Astrocyte of the hippocampus (primary cell): ENCODE results near the gene SSPN.

ENCODE experiments used
- DNase-seq: peaks from one replicate; pipeline ENCODE4 v3.0.0; 2011; ENCODE audit warnings: low read depth, low spot score

The SSPN gene

DNA sequence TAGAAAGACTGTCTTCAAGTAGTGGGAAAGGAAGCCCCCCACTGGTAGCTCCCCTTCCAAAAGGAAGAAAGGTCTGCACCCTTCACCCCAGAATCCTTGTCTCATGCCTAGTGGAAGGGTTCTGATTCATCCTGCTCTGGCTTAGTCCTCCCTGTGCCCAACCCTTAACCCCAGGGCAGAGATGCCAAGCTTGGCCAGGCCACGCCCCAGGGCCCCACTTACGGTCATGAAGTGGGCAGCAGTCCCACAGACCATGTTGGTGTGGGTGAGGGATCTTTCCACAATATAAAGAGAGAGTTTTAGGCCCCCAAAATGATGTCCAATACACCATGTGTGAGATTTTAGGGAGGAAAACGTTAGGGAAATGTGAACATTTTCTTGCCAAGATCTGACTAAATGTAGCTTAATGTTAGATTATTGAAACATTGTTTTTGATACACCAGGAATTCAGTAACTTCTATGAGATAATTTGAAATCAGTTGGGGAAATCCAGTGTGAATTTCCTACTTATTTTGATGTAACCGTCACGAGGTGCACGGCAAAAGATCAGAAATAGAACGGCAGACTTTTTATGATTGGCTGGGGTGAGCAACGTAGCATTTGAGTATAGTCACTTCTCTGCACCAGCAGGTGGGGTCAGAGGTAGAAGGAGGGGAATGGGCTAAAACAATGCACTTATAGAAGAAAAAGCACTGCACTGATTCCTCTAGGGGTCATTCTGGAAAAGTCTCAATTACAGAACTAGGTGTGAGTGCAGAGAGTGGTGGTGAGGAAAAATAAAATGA lies 8.2 kb upstream of the SSPN start:
- no peak for DNase-seq

DNA sequence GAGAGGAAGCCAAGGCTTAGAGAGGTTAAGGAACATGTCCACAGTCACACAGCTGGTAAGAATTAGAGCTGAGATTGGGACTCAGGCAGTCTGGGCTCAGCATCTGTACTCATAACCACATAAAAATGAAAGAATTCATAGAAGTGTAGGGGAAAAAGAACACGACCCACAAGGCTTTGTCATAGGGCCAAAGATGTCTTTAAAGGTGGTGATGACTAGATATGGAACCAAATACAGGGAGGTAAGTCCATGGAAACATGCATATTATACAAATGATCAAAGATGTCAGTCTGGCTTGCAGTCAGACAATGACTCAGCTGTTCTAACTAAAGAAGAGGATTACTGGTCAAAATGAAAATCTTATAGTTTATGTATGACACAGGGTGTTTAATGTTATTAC lies 7.2 kb upstream of the SSPN start:
- DNase-seq: peak; percentile 49

DNA sequence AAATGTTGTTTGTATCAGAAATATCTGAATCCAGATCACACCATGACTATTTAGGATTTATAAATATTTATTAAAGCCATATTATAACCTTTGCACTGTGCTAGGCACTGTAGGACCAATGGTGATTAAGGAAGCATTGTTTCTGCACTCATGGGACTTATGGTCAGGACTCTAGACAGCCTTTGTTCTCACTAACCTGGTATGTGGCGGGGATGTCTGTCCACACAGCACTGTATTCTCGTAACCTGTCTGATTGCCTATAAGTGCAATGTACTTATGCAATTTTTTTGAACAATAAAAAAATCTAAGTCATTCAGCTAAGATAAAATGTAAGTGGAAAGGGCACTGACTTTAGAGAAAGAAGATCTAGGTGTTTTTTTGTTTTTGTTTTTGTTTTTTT lies 6.7 kb upstream of the SSPN start:
- DNase-seq: peak; percentile 29

DNA sequence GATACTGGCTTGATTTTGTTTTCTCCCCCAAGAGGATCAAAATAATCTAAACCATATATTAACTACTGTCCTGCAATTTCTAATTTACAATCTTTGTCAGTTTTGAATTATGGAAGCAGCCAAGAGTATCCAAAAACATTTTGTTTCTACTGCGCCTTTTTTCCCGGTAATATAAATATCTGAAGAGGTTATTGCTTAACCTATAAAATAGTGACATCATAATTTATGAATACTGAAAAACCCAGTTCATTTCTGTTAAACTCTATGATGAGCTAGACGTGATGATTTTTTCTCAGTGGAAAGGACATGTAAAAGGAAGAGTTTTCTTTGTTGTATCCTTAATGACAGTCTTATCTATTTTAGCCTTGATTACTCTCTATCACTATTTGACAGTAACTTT lies 3.2 kb upstream of the SSPN start:
- DNase-seq: no peak

DNA sequence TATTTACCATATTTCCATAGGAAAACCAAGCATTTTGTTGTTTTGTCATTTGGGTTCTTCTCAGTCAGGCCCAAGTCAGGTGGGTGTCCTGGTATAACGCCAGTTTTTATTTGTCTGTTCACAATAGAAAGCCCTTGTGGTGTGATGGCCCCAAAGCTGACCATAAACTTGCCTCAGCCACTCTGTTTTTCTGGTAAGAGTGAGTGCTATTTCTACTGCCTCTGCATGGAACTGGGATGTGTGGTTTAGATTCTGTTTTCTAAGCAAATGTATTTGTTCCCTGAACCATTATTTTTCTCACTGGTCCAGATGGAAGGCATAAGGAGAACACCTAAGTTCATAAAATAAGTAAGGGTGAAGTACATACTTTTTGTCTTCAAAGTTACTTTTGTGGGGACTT lies 1.8 kb upstream of the SSPN start:
- DNase-seq: no peak

DNA sequence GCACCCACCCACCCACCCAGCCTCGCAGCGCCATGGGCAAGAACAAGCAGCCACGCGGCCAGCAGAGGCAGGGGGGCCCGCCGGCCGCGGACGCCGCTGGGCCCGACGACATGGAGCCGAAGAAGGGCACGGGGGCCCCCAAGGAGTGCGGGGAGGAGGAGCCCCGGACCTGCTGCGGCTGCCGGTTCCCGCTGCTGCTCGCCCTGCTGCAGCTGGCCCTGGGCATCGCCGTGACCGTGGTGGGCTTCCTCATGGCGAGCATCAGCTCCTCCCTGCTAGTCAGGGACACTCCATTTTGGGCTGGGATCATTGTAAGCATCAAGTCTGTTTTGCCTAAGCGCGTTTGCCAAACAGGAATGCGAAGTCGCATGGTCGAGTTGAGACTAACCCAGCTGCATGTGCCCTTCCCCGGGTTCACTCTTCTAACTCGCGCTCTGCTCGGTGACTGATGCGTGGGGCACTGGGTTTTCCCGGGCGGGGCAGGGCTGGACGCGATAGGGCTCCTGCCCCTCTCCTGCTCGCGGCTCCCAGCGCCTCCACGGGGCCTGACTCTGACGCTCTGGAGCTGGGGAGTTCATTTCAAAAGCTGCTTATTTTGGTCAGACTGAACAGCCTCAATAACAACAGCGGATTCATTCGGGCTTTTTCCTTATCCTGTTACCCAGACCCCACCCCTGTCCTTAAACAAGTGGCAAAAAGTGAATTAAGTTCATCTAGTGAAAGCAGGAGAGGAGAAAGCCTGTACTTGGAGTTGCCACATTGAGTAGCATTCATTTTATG lies 458 bp downstream of the SSPN start:
- DNase-seq: peak; percentile 80

DNA sequence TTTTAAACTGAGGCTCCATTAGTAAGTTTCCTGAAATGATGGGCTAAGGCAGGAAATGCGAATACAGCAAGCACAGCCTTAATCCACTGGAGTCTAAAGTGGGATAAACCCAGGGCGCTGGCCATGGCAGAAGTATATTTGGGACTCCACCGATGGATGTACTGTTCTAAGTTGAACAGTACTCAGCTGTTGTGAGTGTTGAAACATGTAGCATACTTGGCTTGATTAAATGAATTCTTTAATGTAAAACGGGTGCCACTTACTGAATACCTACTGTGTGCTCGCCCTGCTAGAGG lies 996 bp downstream of the SSPN start:
- no peak for DNase-seq

DNA sequence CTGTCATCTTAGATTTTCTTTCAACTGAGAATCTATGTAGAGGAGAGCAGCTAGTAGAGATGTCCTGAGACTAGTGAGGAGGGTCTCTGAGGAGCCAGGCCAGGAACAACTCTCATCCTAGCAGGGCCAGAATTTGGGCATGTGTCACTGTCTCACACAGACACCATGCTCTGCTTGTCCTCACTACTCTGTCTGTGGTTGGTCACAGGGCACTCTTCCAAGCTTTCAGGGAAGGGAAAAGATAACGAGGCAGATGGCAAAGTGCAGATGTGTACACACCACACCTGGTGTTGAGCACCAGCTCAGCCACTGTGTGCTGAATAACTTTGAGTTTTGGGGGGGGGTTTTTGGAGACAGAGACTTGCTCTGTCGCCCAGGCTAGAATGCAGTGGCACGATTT lies 2.5 kb downstream of the SSPN start:
- DNase-seq: no peak

DNA sequence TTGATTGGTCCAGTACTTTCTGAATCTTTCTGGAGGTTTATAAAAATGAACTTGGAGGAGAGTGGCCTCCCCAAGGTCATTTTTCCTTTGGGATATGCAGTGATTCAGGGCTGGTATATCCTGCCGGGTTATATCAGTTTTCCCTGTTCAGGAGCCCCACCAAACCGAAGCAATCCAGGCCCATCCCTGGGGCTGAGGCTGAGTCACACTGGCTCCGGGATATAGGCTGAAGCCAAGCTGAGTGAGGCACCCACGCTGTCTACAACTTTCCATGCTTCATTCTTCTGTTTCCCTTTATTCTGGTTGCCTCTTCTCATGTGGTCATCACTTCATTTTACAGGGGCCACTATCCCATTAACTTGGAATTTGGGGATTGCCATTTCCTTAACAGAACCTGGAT lies 3.4 kb downstream of the SSPN start:
- peak; percentile 68 for DNase-seq

DNA sequence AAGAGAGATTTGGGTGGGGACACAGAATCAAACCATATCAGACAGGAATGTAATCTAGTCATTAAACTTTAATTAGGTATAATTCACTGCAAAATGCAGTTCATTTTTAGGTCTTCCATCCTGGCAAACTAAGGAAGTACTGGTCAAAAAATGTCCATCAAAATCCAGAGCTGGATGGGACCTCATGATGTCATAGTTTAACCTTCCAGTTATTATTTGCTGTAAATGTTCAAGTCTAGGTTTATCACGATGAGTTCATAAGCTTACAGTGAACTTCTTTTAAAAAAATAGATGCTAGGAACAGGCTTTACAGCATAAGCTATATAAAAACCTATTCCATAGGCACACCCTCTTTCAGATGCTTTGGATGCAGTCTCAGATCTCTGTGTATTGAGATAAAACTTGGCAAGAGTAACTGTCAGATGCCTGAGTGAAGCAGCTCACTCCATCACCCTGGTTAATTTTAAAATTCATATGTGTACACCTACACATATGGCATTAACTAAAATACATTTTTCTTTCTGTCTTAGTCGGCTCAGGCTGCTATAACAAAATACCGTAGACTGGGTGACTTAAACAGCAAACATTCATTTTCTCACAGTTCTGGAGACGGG lies 7.9 kb downstream of the SSPN start:
- DNase-seq: no peak

DNA sequence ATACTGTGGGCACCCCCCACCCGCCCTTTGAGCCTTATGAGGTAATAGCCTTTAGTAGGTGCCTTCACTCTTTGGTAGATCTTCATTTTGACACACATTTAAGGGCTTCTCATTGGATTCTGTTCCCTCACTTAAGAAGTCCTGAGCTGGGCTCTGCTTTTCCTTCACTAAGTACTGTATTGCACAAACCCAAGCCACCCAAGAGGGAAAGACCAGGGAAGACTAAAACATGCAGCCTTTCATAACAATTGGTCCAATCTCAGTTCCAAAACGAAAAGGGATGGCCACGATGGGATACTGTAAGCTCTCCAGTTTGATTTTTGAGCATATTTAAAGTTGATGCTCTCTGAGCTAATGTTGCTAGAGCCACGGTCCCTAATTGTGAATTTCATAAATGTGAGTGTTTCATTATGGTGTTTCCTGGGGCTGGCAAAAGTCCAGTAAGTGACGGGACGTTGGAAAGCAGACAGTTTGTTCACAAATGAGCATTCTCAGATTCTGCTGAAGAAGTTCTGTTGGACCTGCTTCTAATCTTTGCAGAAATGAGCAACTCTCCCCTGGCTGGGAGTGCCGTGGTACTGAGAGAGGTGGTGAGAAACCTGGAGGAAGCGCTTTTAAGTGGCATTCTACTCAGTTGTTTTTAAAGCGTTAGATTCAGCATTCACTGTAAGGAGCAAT lies 9.4 kb downstream of the SSPN start:
- DNase-seq: peak; percentile 29

DNA sequence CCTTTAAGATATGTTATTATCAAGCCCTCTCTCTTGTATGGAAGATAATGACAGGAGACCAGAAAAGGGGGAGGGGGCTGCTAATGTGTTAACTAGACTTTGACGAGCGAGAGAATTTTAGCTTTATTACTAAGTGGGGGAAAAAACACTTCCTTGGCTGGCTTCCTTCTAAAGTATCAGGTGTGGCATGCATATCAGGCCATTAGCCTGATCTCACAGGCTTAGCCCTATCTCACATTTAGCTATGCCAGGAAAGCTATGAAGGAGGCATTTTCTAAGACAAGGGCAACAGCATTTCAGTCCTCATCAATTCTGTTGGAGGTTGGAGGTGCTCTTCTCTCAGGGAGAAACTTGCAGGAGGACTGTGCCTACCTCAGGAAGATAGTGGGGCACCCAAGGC lies 9.9 kb downstream of the SSPN start:
- no peak for DNase-seq

DNA sequence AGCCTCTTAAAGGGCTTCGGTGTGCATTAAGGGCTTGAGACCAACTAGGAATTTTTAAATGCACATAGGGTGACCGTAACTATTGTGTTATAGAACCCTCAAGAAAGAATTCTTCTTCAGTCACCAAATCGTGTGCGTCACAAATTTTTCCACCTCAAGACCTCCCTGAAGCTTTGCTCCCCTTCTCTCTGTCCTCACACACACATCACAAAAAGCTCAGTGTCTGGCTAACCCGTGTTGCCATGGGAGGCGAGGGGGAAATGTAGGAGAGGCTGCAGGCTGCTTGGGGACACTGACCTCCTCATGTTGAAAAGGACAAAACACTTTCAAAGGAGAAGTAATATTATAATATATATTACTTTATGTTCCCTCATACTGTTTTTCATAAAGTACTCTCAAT lies 10.6 kb downstream of the SSPN start:
- DNase-seq: no peak

DNA sequence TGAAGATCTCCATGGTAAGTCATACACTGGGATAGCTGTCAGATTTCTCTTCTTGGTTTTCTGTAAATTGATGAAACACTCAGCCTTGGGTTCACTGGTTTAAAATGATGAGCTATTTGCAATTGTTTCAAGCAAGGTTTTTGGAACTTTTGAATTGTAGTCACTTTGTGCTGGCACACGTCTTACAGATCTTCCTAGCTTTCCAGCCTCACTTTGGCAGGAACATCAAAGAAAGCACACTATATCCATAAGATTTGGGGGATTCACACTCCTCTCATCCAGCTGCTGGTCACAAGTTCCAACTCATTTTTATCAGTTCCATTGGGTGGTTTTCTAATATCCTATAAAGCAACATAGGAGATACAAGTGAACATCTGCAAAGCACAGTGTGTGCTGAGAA lies 16.0 kb downstream of the SSPN start:
- DNase-seq: no peak

DNA sequence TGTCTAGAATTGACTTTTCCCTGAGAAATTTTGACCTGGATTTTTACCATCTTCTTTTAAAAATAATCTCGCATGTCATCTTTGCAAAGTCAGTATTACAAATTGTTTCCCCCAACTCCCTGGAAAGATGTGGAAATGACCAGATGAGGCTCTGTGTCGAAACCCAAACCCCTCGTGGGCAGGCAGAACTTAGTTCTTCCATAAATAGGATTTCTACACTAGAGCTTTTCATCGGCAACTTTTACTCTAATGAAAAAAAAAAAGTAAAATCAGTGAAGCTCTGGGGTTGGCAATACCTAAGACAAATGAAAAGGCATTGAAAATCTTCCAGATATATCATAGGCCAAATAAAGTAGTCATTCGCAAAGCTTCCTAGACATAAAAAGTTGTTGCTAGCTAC lies 17.0 kb downstream of the SSPN start:
- no peak for DNase-seq

DNA sequence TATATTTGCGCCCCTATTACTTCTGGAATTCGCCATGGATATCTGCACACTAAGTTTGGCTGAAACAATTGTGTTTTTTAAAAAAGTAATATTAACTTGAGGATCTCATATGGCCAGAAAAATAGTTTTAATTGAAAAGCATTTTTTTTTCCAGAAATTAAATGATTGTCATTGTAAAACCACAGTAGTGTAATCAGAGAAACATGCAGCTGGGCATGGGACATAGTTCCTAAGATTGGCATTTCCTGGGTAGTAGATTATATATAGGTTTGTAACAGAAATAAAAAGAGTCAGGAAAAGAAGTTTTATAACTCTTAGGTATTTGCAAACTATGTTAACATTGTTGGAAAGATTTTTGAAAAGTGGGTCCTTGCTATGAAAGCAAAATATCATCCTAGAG lies 17.6 kb downstream of the SSPN start:
- no peak for DNase-seq

DNA sequence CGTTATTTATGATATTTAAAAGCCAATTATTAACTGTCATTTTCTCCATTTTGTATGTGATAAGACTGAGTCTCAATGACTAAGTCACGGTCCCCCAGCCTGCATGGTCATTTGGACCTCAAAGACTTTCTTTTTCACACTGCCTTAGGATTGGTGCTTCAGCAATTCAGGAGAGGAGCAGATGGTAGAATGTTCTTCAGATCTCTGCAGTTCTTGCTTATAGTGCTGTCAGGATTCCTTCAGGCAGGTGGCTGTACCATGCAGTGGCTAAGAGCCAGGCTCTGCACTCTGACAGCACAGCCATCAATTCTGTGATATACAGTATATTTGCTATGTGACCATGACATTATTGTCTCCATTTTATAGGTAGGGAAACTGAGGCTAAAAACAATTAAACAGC lies 18.7 kb downstream of the SSPN start:
- no peak for DNase-seq

DNA sequence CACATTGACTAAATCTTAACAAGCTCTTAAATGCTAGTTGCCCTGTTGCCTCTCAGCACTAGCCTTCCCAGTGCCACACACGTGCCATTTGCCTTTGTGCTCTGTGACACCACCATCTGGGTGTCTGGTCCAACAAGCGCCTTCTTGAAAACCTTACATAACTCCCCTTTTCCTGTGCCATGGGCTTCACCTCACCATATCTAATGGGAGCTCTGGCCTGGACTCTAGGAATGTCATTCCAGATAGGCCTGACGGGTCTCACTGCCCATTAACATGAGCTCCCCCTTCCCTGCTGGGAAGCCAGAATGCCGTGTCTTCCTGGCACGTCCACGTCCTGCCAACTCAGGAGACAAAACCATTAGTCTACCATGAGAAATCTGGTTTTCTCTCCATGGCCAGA lies 24.4 kb downstream of the SSPN start:
- no peak for DNase-seq

DNA sequence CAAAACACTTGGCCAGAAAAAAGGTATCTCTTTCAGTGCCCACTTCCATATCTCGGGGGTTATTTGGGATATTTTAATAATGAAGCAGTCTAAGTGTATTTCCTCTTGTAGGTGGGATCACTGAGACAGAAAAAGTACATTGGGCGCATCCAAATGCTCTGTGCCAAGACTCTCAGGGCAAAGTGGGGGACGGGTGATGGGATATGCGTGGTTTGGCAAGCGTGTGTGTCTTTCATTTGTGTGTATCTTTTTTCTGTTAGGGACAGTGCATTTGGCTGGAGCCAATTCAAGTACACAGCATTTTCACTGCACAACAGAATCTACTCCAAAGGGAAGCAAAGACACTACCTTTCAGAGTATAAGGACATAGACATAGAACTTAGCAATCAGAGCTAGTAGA lies 29.3 kb downstream of the SSPN start:
- no peak for DNase-seq

DNA sequence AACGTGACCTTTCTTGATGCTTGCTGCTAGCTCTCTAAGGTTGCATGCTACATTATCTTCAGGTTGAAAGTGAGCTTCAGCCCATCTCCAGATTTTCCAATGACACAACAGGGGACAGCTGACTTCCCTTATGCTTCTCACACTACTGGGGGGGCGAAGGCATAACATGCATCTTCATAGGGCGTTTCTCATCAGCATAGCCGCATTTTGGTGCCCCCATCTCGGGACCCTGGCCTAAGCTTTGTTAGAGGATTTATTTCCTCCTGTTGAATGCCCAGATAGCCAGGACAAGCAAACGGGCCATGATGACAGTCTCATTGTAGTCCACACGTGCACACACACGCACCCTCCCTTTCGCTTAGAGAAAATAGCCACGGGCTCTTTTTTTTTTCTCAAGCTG lies 30.7 kb downstream of the SSPN start:
- DNase-seq: no peak

DNA sequence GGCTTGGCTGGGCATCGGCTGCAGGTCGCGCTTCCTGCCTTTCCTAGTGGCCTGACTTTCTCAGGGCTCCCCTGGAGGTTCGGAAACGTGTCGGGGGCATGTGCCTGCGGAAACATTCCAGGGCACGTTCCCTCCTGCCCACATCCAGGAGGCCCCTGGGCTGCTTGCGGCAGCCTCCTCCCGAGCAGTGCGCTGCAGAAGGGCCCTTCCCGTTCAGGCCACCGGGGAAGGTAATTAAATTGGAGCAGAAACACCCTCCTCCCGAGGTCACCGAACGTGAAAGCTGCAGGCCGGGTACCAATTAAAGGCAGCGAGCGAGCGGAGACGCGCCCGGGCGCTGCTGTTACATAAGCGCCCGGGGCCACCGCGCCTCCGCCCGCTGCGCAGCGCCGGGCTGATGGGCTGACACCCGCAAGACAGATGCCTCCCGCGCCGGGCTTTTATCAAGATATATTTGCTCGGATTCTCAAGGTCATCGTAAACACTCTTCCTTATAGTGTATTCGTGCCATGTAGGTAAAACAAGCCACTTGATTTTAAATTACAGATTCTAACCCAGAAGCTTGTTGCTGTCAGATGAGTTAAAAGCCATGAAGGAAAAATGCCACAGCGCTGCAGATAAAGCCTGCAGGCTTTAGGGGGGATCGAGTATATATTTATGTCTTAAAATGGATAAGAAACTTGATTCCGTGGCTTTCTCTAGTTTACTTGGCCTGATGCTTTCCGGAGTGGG lies 31.4 kb downstream of the SSPN start:
- peak; percentile 80 for DNase-seq

DNA sequence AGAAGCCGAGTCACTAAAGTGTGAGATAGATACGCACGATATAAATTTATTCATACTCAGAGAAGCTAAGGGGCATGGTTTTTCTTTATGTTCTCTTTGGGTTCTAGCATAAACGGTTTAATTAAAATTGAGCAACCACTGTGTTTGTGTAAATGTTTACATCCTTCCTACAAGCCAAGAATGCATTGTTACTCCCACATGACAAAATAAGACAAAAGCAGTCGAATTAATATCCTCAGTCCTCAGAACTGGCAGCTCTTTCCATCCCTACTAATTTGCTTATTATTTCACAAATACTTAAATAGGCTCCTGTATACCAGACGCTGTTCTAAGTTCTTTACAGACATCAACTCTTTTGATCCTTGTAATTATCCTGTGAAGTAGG lies 32.0 kb downstream of the SSPN start:
- DNase-seq: no peak
